Fibroblast of the conjunctiva (primary cell): ENCODE measurements around the gene PAX3.
"Not testable (repeated sequence)": the region's sequence is repeated elsewhere in the genome, so short reads cannot be mapped to it uniquely, and the experiment has no call there.

Experiments used
- DNase-seq: peaks from one replicate; pipeline ENCODE4 v3.0.0-alpha.2; 2010; ENCODE audit warnings: low read depth

The PAX3 gene

GRCh38 chr2:222213049-222213448 is 85.7 kb downstream of the PAX3 start:
- no peak for DNase-seq

GRCh38 chr2:222212571-222212970 is 86.2 kb downstream of the PAX3 start:
- no peak for DNase-seq

GRCh38 chr2:222208010-222208690 is 90.6 kb downstream of the PAX3 start:
- no peak for DNase-seq

- DNase-seq = no peak
Measured at GRCh38 chr2:222205136-222205535, 93.7 kb downstream of the PAX3 start.

GRCh38 chr2:222203041-222203440 is 95.8 kb downstream of the PAX3 start:
- DNase-seq = no peak

GRCh38 chr2:222196159-222196558 is 102.6 kb downstream of the PAX3 start:
- no peak for DNase-seq

GRCh38 chr2:222194669-222195068 is 104.1 kb downstream of the PAX3 start:
- DNase-seq = no peak

- no peak for DNase-seq
Measured at GRCh38 chr2:222193328-222193983, 105.3 kb downstream of the PAX3 start.

DNA sequence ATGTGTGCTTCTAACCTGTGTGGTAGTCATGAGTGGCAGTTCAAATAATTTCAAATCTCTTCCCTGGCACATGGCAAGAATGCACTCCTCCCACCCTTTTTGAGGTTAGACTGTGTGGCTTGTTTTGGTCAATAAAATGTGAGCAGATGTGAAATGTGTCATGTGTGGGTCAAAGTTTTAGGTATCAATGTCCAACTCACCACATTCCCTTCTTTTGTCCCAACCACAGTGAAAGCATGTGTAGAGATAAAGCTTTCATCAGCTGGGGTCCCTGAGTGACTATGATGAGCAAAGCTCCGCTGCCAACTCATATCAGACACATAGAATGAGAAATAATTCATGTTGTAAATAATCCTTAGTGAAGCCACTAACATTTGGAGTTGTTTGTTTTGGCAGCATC is 118.2 kb downstream of the PAX3 start:
- no peak for DNase-seq

GRCh38 chr2:222179592-222179991 is 119.2 kb downstream of the PAX3 start:
- DNase-seq = no peak

- no peak for DNase-seq
Measured at GRCh38 chr2:222178450-222178849, 120.3 kb downstream of the PAX3 start.

DNA sequence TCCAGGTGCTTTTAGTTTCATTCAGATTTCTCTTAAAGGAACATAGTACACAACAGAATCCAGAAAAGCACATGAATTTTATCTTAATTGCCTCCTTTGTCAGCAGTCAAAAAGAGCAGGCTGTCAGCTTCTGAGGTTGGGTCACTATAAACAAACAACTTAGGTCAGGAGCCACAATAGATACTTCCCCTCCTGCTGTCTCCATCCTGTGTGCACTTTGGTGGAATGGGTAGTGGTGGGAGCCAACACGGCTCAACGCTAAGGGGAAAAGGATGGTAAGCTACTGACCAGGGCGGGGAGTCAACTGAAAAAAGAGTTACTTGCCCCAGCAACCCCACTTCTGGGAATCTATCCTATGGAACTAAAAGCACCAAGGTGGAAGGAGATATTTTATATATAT is 121.9 kb downstream of the PAX3 start:
- DNase-seq = no peak

DNA sequence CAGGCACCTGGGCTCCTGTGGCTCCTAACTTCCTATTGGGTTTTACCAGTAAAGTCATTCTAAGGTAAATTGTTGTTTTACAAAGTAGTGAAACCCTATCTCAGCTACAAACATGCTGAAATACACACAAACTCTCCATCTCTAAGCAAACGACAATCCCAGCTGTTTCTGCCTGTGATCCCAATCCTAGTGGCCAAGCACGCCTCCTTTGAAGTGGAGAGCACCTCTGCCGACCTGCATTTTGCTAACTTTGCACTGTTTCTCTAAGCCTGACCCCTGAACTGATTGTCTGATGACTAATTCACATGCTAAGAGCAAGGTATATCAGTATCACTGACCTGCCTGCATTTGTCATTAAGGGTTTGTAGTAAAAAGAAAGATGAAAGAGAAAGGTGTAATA is 124.3 kb downstream of the PAX3 start:
- DNase-seq = no peak

DNA sequence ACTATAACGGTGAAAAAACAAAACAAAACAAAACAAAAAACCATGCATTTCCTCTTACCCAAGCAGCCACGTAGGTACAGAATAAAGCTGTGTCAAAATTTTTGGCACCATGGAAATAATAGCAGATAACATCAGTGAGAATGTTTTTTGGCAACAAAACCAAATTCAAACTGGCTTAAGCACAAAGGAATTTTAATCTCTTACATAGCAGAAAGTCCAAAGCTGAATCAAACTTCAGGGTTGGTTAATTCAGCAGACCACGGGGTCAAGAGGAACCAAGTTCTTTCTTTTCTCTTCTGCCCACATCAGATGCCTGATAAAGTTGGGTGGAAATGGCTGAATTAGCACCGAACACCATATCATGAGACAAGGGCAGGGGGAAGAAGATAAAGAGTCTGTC is 129.5 kb downstream of the PAX3 start:
- DNase-seq = no peak

GRCh38 chr2:222167762-222168161 is 131.0 kb downstream of the PAX3 start:
- DNase-seq = no peak

- DNase-seq = no peak
Measured at GRCh38 chr2:222160944-222161343, 137.9 kb downstream of the PAX3 start.

- DNase-seq = no peak
Measured at GRCh38 chr2:222160125-222160524, 138.7 kb downstream of the PAX3 start.

GRCh38 chr2:222159221-222159620 is 139.6 kb downstream of the PAX3 start:
- no peak for DNase-seq

GRCh38 chr2:222155003-222155664 is 143.7 kb downstream of the PAX3 start:
- not testable (repeated sequence) for DNase-seq
